ENCODE measurements around the gene LMO2. TPM values are rescaled to one million over a fixed set of nuclear protein-coding genes. Genes with fewer than 3 reads are reported as not detected.

Gene LMO2
- total and polyA plus RNA-seq, 2 donors (not counting 3 experiments of a cell fraction or from before 2014, with no cell fraction given), result 60.4 to 66.8 TPM

DNA sequence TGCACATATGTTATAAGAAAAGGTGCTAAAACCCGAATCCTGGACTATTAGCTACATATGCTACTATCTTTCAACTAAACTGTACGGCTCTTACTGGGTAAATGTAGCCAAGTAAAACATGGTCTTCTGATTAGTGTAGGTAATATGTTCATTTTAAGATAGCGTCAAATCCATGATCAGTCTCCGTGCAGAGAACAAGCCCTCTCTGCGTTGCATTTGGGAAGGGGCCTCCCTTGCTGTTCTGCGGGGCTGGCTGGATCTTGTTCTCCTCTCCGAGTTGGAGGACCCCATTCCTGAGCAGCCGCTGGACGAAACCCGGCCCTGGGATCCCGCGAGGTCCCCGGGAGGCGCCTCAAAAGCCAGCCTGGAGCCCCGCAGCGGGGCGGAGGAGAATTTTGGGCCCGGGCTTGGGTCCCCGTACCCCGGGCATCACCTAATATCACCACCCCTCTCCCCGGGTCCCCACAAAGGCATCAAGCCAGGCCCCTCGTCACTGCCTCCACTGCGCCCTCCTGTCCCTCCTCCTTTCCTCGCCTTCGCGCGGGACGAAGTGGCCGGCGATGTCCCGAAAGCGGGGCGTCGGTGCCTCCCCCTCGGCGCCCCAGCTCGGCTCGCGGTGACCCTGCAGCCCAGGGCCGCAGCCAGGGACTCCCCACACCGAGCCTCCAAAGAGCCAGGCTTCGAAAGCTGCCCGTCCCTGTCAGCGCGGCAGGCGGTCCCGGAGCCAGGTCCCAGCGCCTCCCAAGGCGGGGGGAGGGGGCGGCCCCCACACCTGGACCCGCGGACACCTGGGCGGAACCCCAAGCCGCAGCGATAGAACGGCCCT lies 63.1 kb downstream of the LMO2 start:
- no peaks in the 10 kb centered on the region for H3K9me3 ChIP-seq (replicated peaks; ENCODE audit: control insufficient read depth, insufficient read depth, low read length)
- no TSS peak for BruUV-seq (replicated peaks)
- H3K27ac ChIP-seq (ENCODE audit: insufficient read depth, low read depth, low read length), result no peak overlapping the region
- H3K27me3 ChIP-seq (ENCODE audit: control insufficient read depth in 2 of 2, insufficient read depth in 2 of 2, low read length in 2 of 2), result peaks cover 17 to 19% of the 10 kb centered on the region in 2 experiments
- H3K79me2 ChIP-seq (ENCODE audit: control insufficient read depth, insufficient read depth, low read length), result no peaks in the 10 kb centered on the region
- H3K9ac ChIP-seq (replicated peaks; ENCODE audit: extremely low read depth, insufficient read depth, low read length), result no peak overlapping the region
- H3K36me3 ChIP-seq (ENCODE audit: control insufficient read depth in 2 of 2, extremely low read depth in 1 of 2, insufficient read depth in 2 of 2, low read length in 2 of 2), result no peaks in the 10 kb centered on the region
- H3K4me3 ChIP-seq (replicated peaks in 1 of 3; ENCODE audit: insufficient read depth in 1 of 3, low read depth in 1 of 3, low read length in 3 of 3), result peak overlapping the region; percentile 0 to 29 (median 25)
- FAIRE-seq, result no peak
- no peak for DNase-seq (ENCODE audit: low read depth, low spot score)
- H2AFZ ChIP-seq (ENCODE audit: low read depth, low read length), result peak overlapping the region; percentile 49
- no peaks in the 10 kb centered on the region for H3K9me1 ChIP-seq (replicated peaks; ENCODE audit: control insufficient read depth, extremely low read depth, insufficient read depth, low read length)
- peak; percentile 67 for TF ChIP-seq EZH2 (IDR thresholded peaks at IDR 0.05; ENCODE audit: borderline replicate concordance, low read depth, low read length, severe bottlenecking)
- TF ChIP-seq POLR2AphosphoS5 (IDR thresholded peaks at IDR 0.05; ENCODE audit: insufficient read depth, low read depth, low read length), result no peak
- H3K4me2 ChIP-seq (ENCODE audit: insufficient read depth, low read length), result peak overlapping the region; percentile 67
- peaks cover 4% of the 10 kb centered on the region for H3K4me1 ChIP-seq (ENCODE audit: control insufficient read depth, extremely low read depth, insufficient read depth, low read length)
- ChIA-PET POLR2A (interaction anchor here (0.8 kb wide), 1 partner anchor 47 kb away, joined by 4 read pairs; no protein-coding TSS in a partner anchor), CTCF (interaction anchor here (1.1 to 6.8 kb wide), 16 partner anchors 9 to 1037 kb away, joined by 3 to 147 read pairs (median 4); no protein-coding TSS in a partner anchor)
- H4K20me1 ChIP-seq (replicated peaks; ENCODE audit: control insufficient read depth, extremely low read depth, insufficient read depth, low read length), result no peaks in the 10 kb centered on the region
- dilution Hi-C loops (cut with MboI; ENCODE audit: extremely low pct_ligation_motif_present, low sequenced_read_pairs), result no loop called here
- intact Hi-C loops (cut with micrococcal nuclease), result loop anchor here (1.0 to 2.0 kb wide), 6 partner anchors 21 to 668 kb away; partner anchors contain the start of gene CSTF3

DNA sequence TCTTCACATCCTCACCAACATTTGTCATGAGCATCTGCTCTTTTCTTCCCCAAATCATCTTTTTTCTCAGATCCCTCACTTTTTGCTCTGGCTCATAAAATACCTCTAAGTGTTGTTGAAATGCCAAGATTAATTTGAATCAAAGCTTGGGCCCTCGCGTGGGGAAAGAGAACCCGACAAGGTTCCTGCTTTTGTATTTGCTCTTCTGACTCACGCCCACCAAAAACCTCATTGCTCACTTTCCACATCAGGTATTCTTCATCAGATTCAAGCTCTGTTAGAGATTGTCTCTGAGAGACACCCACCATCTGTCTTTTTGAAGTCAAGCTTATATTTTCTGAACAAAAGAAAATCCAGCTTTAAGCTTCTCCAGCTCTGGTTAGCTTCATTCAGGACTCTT lies 64.7 kb downstream of the LMO2 start:
- intact Hi-C loops (cut with micrococcal nuclease), result no loop called here
- no peaks in the 10 kb centered on the region for H3K79me2 ChIP-seq (ENCODE audit: control insufficient read depth, insufficient read depth, low read length)
- dilution Hi-C loops (cut with MboI; ENCODE audit: extremely low pct_ligation_motif_present, low sequenced_read_pairs), result no loop called here
- no peaks in the 10 kb centered on the region for H3K9me1 ChIP-seq (replicated peaks; ENCODE audit: control insufficient read depth, extremely low read depth, insufficient read depth, low read length)
- H2AFZ ChIP-seq (ENCODE audit: low read depth, low read length), result no peak overlapping the region
- H3K4me2 ChIP-seq (ENCODE audit: insufficient read depth, low read length), result no peak overlapping the region
- peaks cover 19 to 26% of the 10 kb centered on the region in 2 experiments for H3K27me3 ChIP-seq (ENCODE audit: control insufficient read depth in 2 of 2, insufficient read depth in 2 of 2, low read length in 2 of 2)
- no peaks in the 10 kb centered on the region for H3K36me3 ChIP-seq (ENCODE audit: control insufficient read depth in 2 of 2, extremely low read depth in 1 of 2, insufficient read depth in 2 of 2, low read length in 2 of 2)
- no TSS peak for BruUV-seq (replicated peaks)
- DNase-seq (ENCODE audit: low read depth, low spot score) (no peak), FAIRE-seq (no peak)
- peaks cover 4% of the 10 kb centered on the region for H3K4me1 ChIP-seq (ENCODE audit: control insufficient read depth, extremely low read depth, insufficient read depth, low read length)
- no peaks in the 10 kb centered on the region for H4K20me1 ChIP-seq (replicated peaks; ENCODE audit: control insufficient read depth, extremely low read depth, insufficient read depth, low read length)
- ChIA-PET CTCF (interaction anchor here (0.7 to 6.8 kb wide), 7 partner anchors 8 to 143 kb away, joined by 3 to 147 read pairs (median 4); partner anchors contain the start of gene FBXO3), POLR2A (no interaction called here)
- no peak overlapping the region for H3K9ac ChIP-seq (replicated peaks; ENCODE audit: extremely low read depth, insufficient read depth, low read length)
- H3K27ac ChIP-seq (ENCODE audit: insufficient read depth, low read depth, low read length), result no peak overlapping the region
- no peak for TF ChIP-seq MYC (IDR thresholded peaks at IDR 0.05; ENCODE audit: low read depth, low read length)
- TF ChIP-seq POLR2AphosphoS5 (IDR thresholded peaks at IDR 0.05; ENCODE audit: insufficient read depth, low read depth, low read length), result no peak
- TF ChIP-seq, protein P1, sequence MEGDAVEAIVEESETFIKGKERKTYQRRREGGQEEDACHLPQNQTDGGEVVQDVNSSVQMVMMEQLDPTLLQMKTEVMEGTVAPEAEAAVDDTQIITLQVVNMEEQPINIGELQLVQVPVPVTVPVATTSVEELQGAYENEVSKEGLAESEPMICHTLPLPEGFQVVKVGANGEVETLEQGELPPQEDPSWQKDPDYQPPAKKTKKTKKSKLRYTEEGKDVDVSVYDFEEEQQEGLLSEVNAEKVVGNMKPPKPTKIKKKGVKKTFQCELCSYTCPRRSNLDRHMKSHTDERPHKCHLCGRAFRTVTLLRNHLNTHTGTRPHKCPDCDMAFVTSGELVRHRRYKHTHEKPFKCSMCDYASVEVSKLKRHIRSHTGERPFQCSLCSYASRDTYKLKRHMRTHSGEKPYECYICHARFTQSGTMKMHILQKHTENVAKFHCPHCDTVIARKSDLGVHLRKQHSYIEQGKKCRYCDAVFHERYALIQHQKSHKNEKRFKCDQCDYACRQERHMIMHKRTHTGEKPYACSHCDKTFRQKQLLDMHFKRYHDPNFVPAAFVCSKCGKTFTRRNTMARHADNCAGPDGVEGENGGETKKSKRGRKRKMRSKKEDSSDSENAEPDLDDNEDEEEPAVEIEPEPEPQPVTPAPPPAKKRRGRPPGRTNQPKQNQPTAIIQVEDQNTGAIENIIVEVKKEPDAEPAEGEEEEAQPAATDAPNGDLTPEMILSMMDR (IDR thresholded peaks at IDR 0.05; ENCODE audit: extremely low read depth in 1 of 2, insufficient read depth in 1 of 2, low read depth in 1 of 2, low read length in 2 of 2), result no peak
- TF ChIP-seq JUN (IDR thresholded peaks at IDR 0.05; ENCODE audit: borderline replicate concordance, insufficient read depth, insufficient read length, low read depth), result no peak
- TF ChIP-seq, protein P2, sequence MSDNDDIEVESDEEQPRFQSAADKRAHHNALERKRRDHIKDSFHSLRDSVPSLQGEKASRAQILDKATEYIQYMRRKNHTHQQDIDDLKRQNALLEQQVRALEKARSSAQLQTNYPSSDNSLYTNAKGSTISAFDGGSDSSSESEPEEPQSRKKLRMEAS (IDR thresholded peaks at IDR 0.05; ENCODE audit: insufficient read depth, insufficient read length), result no peak
- TF ChIP-seq EZH2 (IDR thresholded peaks at IDR 0.05; ENCODE audit: borderline replicate concordance, low read depth, low read length, severe bottlenecking), result no peak
- TF ChIP-seq POLR2A (IDR thresholded peaks at IDR 0.05; ENCODE audit: low read depth, low read length), result no peak
- no peak for TF ChIP-seq GATA2 (IDR thresholded peaks at IDR 0.05; ENCODE audit: insufficient read depth, insufficient read length, low read depth, low read length)
- TF ChIP-seq FOS (IDR thresholded peaks at IDR 0.05; ENCODE audit: borderline replicate concordance, insufficient read depth, low read length), result no peak
- no peaks in the 10 kb centered on the region for H3K9me3 ChIP-seq (replicated peaks; ENCODE audit: control insufficient read depth, insufficient read depth, low read length)
- no peak overlapping the region for H3K4me3 ChIP-seq (replicated peaks in 1 of 3; ENCODE audit: insufficient read depth in 1 of 3, low read depth in 1 of 3, low read length in 3 of 3)

Data from endothelial cell of umbilical vein (primary cell).